GM21529 (cell line): Measurements from ENCODE around the gene TH.

ENCODE experiments used
- ATAC-seq: cut with Tn5 transposase; IDR thresholded peaks from one replicate; pipeline ENCODE4 v1.9.1; 2021; ENCODE audit not compliant: unreplicated experiment

The TH gene

GRCh38 chr11:2208691-2209369, 37.2 kb upstream of the TH start:
- no peak for ATAC-seq

GRCh38 chr11:2207773-2208621, 36.4 kb upstream of the TH start:
- ATAC-seq, result no peak

- ATAC-seq, result no peak
Observed at GRCh38 chr11:2207212-2207611, 35.6 kb upstream of the TH start.

- ATAC-seq, result no peak
Observed at GRCh38 chr11:2205981-2206690, 34.5 kb upstream of the TH start.

GRCh38 chr11:2205214-2205720, 33.7 kb upstream of the TH start:
- no peak for ATAC-seq

- ATAC-seq, result no peak
Observed at GRCh38 chr11:2204361-2205213, 33.0 kb upstream of the TH start.

GRCh38 chr11:2203440-2204259, 32.0 kb upstream of the TH start:
- ATAC-seq, result no peak

- no peak for ATAC-seq
Observed at GRCh38 chr11:2202900-2203439, 31.4 kb upstream of the TH start.

GRCh38 chr11:2202071-2202899, 30.7 kb upstream of the TH start:
- no peak for ATAC-seq

GRCh38 chr11:2201542-2201941, 29.9 kb upstream of the TH start:
- ATAC-seq, result no peak

GRCh38 chr11:2200957-2201519, 29.4 kb upstream of the TH start:
- ATAC-seq, result no peak

- no peak for ATAC-seq
Observed at GRCh38 chr11:2200536-2200935, 28.9 kb upstream of the TH start.

- ATAC-seq, result no peak
Observed at GRCh38 chr11:2199466-2200341, 28.1 kb upstream of the TH start.

- ATAC-seq, result no peak
Observed at GRCh38 chr11:2198621-2199365, 27.2 kb upstream of the TH start.

- ATAC-seq, result no peak
Observed at GRCh38 chr11:2197771-2198520, 26.3 kb upstream of the TH start.
